Liver (tissue), 3 donors: Measurements from ENCODE around the gene EML4.

Experiments used
- ATF3 ChIP-seq: IDR thresholded peaks from 2 replicates; pipeline ENCODE4 v1.6.1; 2016; ENCODE audit warnings: antibody characterized with exemption
- CTCF ChIP-seq: fragments of 150-350 bp; IDR thresholded peaks from 2 replicates; pipeline ENCODE4 v1.5.1; 2017; ENCODE audit warnings: improper control_type of control experiment, low read depth, low read length; ENCODE audit not compliant: missing input control
- EGR1 ChIP-seq, 2 donors: IDR thresholded peaks; 2 replicates each; pipeline ENCODE4 v1.6.1; 2016 to 2018; ENCODE audit warnings: antibody characterized with exemption in 2 of 2, low read depth in 2 of 2
- FOXA1 ChIP-seq: IDR thresholded peaks from 2 replicates; pipeline ENCODE4 v1.6.1; 2016; ENCODE audit warnings: antibody characterized with exemption
- GABPA ChIP-seq, 2 donors: IDR thresholded peaks in 1 of 2; conservative IDR thresholded peaks in 1 of 2; 2 replicates each; pipeline ENCODE4 v1.6.1; 2016; ENCODE audit warnings: antibody characterized with exemption in 2 of 2, mild to moderate bottlenecking in 1 of 2, moderate library complexity in 1 of 2
- MAX ChIP-seq: IDR thresholded peaks from 2 replicates; pipeline ENCODE4 v1.6.1; 2016; ENCODE audit warnings: antibody characterized with exemption
- RAD21 ChIP-seq, 2 donors: IDR thresholded peaks; 2 replicates each; pipeline ENCODE4 v1.6.1; 2016; ENCODE audit warnings: antibody characterized with exemption in 2 of 2, mild to moderate bottlenecking in 2 of 2
- REST ChIP-seq: IDR thresholded peaks from 2 replicates; pipeline ENCODE4 v1.6.1; 2016; ENCODE audit warnings: antibody characterized with exemption, mild to moderate bottlenecking
- RXRA ChIP-seq, 2 donors: IDR thresholded peaks; 2 replicates each; pipeline ENCODE4 v1.6.1; 2017 to 2018; ENCODE audit warnings: antibody characterized with exemption in 2 of 2, mild to moderate bottlenecking in 1 of 2
- SP1 ChIP-seq: IDR thresholded peaks from 2 replicates; pipeline ENCODE4 v1.6.1; 2018; ENCODE audit warnings: antibody characterized with exemption, mild to moderate bottlenecking
- TAF1 ChIP-seq: conservative IDR thresholded peaks from 2 replicates; pipeline ENCODE4 v1.6.1; 2016; ENCODE audit warnings: antibody characterized with exemption, mild to moderate bottlenecking
- ZBTB33 ChIP-seq: IDR thresholded peaks from 2 replicates; pipeline ENCODE4 v1.6.1; 2016; ENCODE audit warnings: antibody characterized with exemption
- donor health status: healthy.
- donor health status: healthy.

- no peak for TF ChIP-seq ZBTB33
- no peak for TF ChIP-seq CTCF
- no peak for TF ChIP-seq TAF1
- TF ChIP-seq ATF3: no peak
- no peak for TF ChIP-seq FOXA1
- TF ChIP-seq RAD21 (IDR thresholded peaks at IDR 0.05): no peak
- no peak for TF ChIP-seq REST
- no peak for TF ChIP-seq SP1
- no peak for TF ChIP-seq GABPA (IDR thresholded peaks at IDR 0.05 in 1 of 2, conservative IDR thresholded peaks at IDR 0.05 in 1 of 2)
- no peak for TF ChIP-seq RXRA (IDR thresholded peaks at IDR 0.05)
- no peak for TF ChIP-seq EGR1 (IDR thresholded peaks at IDR 0.05; ENCODE audit: low read depth in 2 of 2)
- no peak for TF ChIP-seq MAX
Measured at GRCh38 chr2:42185220-42185921, 16.2 kb downstream of the EML4 start.
